Putamen (tissue), 1 donor: ENCODE data around the gene ZFP36L1.

ENCODE experiments used
- DNase-seq: peaks from one replicate; pipeline ENCODE4 v3.0.0-alpha.2; 2016; ENCODE audit warnings: low spot score

Gene ZFP36L1

GRCh38 chr14:68738559-68738958 lies 54.3 kb downstream of the ZFP36L1 start:
- no peak for DNase-seq
